ENCODE data around the gene LHX5. TPM values are rescaled to one million over a fixed set of nuclear protein-coding genes. Genes with fewer than 3 reads are reported as not detected.

The LHX5 gene
- total RNA-seq, 1 experiment from 2014 or later = 0.65 TPM

DNA sequence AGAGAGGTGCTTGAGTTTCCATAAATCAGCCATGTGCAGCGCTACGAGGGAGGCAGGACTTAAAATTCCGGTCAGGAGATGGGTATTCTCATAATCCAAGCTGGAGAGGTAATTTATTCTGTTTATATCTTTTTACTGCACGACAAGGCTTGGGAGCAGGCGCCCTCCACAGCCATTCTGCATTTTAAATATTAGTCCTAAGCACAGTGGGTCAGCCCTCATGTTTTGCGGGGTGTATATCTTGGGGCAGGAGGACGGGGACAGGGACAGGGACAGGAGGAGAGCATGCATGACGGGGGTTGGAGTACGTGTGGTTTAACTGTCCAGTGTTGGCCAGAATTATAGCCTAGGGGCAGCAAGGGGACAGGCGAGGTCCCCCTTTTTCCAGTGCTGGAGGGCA is 14.5 kb downstream of the LHX5 start:
- Histone ChIP-seq H3K9me2 (ENCODE audit: insufficient read depth) (no peaks in the 10 kb centered on the region), H3K9me3 (ENCODE audit: insufficient read depth, low read depth) (no peaks in the 10 kb centered on the region), H3K79me2 (ENCODE audit: low read depth) (no peaks in the 10 kb centered on the region), H3K4me1 (replicated peaks; ENCODE audit: insufficient read depth) (no peaks in the 10 kb centered on the region), H3F3A (ENCODE audit: insufficient read depth, low read depth) (0 out of 2 replicates have a peak, but pooled peaks cover 4% of the 10 kb centered on the region), H4K20me1 (ENCODE audit: insufficient read depth) (no peaks in the 10 kb centered on the region), H3K36me3 (ENCODE audit: low read depth) (no peaks in the 10 kb centered on the region), H2AFZ (no peak overlapping the region), H3K27ac (no peak overlapping the region), H3K4me3 (no peak overlapping the region), H3K27me3 (ENCODE audit: insufficient read depth, low read depth) (no peaks in the 10 kb centered on the region), H3K4me2 (no peak overlapping the region)
- TF ChIP-seq EZH2 (IDR thresholded peaks at IDR 0.05; ENCODE audit: low read depth) (no peak), CTCF (conservative IDR thresholded peaks at IDR 0.05) (no peak)
- no TSS peak for BruUV-seq (replicated peaks)
- ChIA-PET POLR2A (ENCODE audit: unreplicated experiment) (interaction anchor here (0.7 kb wide), 1 partner anchor 16 kb away, joined by 4 read pairs; no protein-coding TSS in a partner anchor), CTCF (no interaction called here)
- no peak for DNase-seq
- intact Hi-C loops (cut with micrococcal nuclease; ENCODE audit: unreplicated experiment) = no loop called here

GRCh38 chr12:113456761-113457160 is 14.9 kb downstream of the LHX5 start:
- Histone ChIP-seq H3K27me3 (ENCODE audit: insufficient read depth, low read depth) (no peaks in the 10 kb centered on the region), H3K4me2 (no peak overlapping the region), H3K4me1 (replicated peaks; ENCODE audit: insufficient read depth) (no peaks in the 10 kb centered on the region), H3K9me3 (ENCODE audit: insufficient read depth, low read depth) (no peaks in the 10 kb centered on the region), H3K27ac (no peak overlapping the region), H3K4me3 (no peak overlapping the region), H3K79me2 (ENCODE audit: low read depth) (no peaks in the 10 kb centered on the region), H2AFZ (no peak overlapping the region), H4K20me1 (ENCODE audit: insufficient read depth) (no peaks in the 10 kb centered on the region), H3K9me2 (ENCODE audit: insufficient read depth) (no peaks in the 10 kb centered on the region), H3F3A (ENCODE audit: insufficient read depth, low read depth) (0 out of 2 replicates have a peak, but pooled peaks cover 7% of the 10 kb centered on the region), H3K36me3 (ENCODE audit: low read depth) (no peaks in the 10 kb centered on the region)
- ChIA-PET POLR2A (ENCODE audit: unreplicated experiment) (interaction anchor here (0.6 kb wide), 1 partner anchor 412 kb away, joined by 3 read pairs; no protein-coding TSS in a partner anchor), CTCF (interaction anchor here (0.5 kb wide), 1 partner anchor 496 kb away, joined by 3 read pairs; no protein-coding TSS in a partner anchor)
- no peak for TF ChIP-seq EZH2 (IDR thresholded peaks at IDR 0.05; ENCODE audit: low read depth)
- no TSS peak for BruUV-seq (replicated peaks)
- DNase-seq = no peak
- intact Hi-C loops (cut with micrococcal nuclease; ENCODE audit: unreplicated experiment) = no loop called here

DNA sequence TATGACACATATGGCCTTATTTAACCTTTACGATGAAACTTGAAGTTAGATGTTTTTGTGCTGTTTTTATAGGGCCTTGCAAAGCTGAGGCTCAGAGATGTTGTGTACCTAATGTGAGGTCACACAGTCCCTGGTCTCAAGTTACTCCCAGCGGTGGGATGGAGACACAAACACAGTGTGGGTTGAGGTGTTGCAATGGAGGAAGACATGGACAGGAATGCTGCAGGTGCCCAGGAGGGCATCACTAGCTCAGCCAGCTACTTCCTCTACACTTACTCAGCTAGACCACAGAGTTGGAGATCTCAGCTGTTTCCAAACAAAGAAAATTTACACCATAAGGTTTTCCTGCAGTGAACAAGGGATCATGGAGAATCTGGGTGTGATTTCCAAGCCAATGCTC is 15.5 kb downstream of the LHX5 start:
- TF ChIP-seq CTCF (conservative IDR thresholded peaks at IDR 0.05) (no peak), EZH2 (IDR thresholded peaks at IDR 0.05; ENCODE audit: low read depth) (no peak)
- Histone ChIP-seq H3K27me3 (ENCODE audit: insufficient read depth, low read depth) (no peaks in the 10 kb centered on the region), H3F3A (ENCODE audit: insufficient read depth, low read depth) (0 out of 2 replicates have a peak, but pooled peaks cover 7% of the 10 kb centered on the region), H3K79me2 (ENCODE audit: low read depth) (no peaks in the 10 kb centered on the region), H3K4me1 (replicated peaks; ENCODE audit: insufficient read depth) (no peaks in the 10 kb centered on the region), H3K9me2 (ENCODE audit: insufficient read depth) (no peaks in the 10 kb centered on the region), H4K20me1 (ENCODE audit: insufficient read depth) (no peaks in the 10 kb centered on the region), H2AFZ (no peak overlapping the region), H3K4me2 (no peak overlapping the region), H3K27ac (no peak overlapping the region), H3K36me3 (ENCODE audit: low read depth) (no peaks in the 10 kb centered on the region), H3K9me3 (ENCODE audit: insufficient read depth, low read depth) (no peaks in the 10 kb centered on the region), H3K4me3 (no peak overlapping the region)
- intact Hi-C loops (cut with micrococcal nuclease; ENCODE audit: unreplicated experiment) = no loop called here
- DNase-seq = peak in 1 of 2 experiments; percentile 65
- ChIA-PET POLR2A (ENCODE audit: unreplicated experiment) (interaction anchor here (0.6 kb wide), 1 partner anchor 411 kb away, joined by 3 read pairs; no protein-coding TSS in a partner anchor), CTCF (interaction anchor here (0.5 kb wide), 1 partner anchor 497 kb away, joined by 3 read pairs; no protein-coding TSS in a partner anchor)
- BruUV-seq (replicated peaks) = no TSS peak

GRCh38 chr12:113453330-113453729 is 18.3 kb downstream of the LHX5 start:
- intact Hi-C loops (cut with micrococcal nuclease; ENCODE audit: unreplicated experiment) = no loop called here
- no peaks in the 10 kb centered on the region for H3K4me1 ChIP-seq (replicated peaks; ENCODE audit: insufficient read depth)
- no peaks in the 10 kb centered on the region for H3K9me3 ChIP-seq (ENCODE audit: insufficient read depth, low read depth)
- no peak for DNase-seq
- no peaks in the 10 kb centered on the region for H3K9me2 ChIP-seq (ENCODE audit: insufficient read depth)
- no peaks in the 10 kb centered on the region for H4K20me1 ChIP-seq (ENCODE audit: insufficient read depth)
- no peaks in the 10 kb centered on the region for H3K79me2 ChIP-seq (ENCODE audit: low read depth)
- POLR2A ChIA-PET (ENCODE audit: unreplicated experiment) = no interaction called here
- no peaks in the 10 kb centered on the region for H3K36me3 ChIP-seq (ENCODE audit: low read depth)
- no peak overlapping the region; the same call in 1 of the 2 replicates for H2AFZ ChIP-seq
- no peaks in the 10 kb centered on the region for H3K27me3 ChIP-seq (ENCODE audit: insufficient read depth, low read depth)
- H3K27ac ChIP-seq = no peak overlapping the region
- no peak overlapping the region for H3K4me2 ChIP-seq
- H3K4me3 ChIP-seq = no peak overlapping the region
- TF ChIP-seq CTCF (conservative IDR thresholded peaks at IDR 0.05) (no peak), EZH2 (IDR thresholded peaks at IDR 0.05; ENCODE audit: low read depth) (no peak)
- H3F3A ChIP-seq (ENCODE audit: insufficient read depth, low read depth) = peaks cover 10% of the 10 kb centered on the region; the same call in 1 of the 2 replicates
- CTCF ChIA-PET = interaction anchor here (1.0 to 1.4 kb wide), 2 partner anchors 8 to 28 kb away, joined by 3 to 6 read pairs; no protein-coding TSS in a partner anchor
- BruUV-seq (replicated peaks) = no TSS peak

All from PC-9 (cell line).